Left lung (tissue), 10 donors: Measurements from ENCODE around the gene PAPSS1. TPM values are rescaled to one million over a fixed set of nuclear protein-coding genes. Genes with fewer than 3 reads are reported as not detected.

ENCODE experiments used
- ATAC-seq: fragments of 200-7000 bp; cut with Tn5 transposase; one replicate; pipeline ENCODE4 v1.9.1; 2020; ENCODE audit warnings: moderate library complexity
- DNase-seq, 4 donors: peaks; one replicate each; pipeline ENCODE4 v3.0.0-alpha.2; 2013 to 2020
- H3K27ac ChIP-seq, 2 donors: fragments of 200-600 bp; sonication (generic) in 1 of 2; one replicate each; pipeline versions ENCODE4 v1.5.0 to v1.8.0; 2020 to 2021
- H3K27me3 ChIP-seq, 2 donors: fragments of 200-600 bp; sonication (generic) in 1 of 2; one replicate each; pipeline versions ENCODE4 v1.5.0 to v1.8.0; 2020 to 2021
- H3K36me3 ChIP-seq, 2 donors: fragments of 200-600 bp; sonication (generic) in 1 of 2; one replicate each; pipeline versions ENCODE4 v1.5.0 to v1.8.0; 2020 to 2021
- H3K4me1 ChIP-seq, 2 donors: fragments of 200-600 bp; one replicate each; pipeline ENCODE4 v1.8.0; 2021
- H3K4me3 ChIP-seq, 2 donors: fragments of 200-600 bp; sonication (generic) in 1 of 2; one replicate each; pipeline versions ENCODE4 v1.5.0 to v1.8.0; 2020 to 2021; ENCODE audit warnings: mild to moderate bottlenecking in 1 of 2
- H3K9me3 ChIP-seq, 2 donors: fragments of 200-600 bp; sonication (generic) in 1 of 2; one replicate each; pipeline versions ENCODE4 v1.5.0 to v1.8.0; 2020 to 2021
- CTCF ChIP-seq, 2 donors: fragments of 200-600 bp; sonication (generic) in 1 of 2; IDR thresholded peaks; one replicate each; pipeline versions ENCODE4 v1.5.0 to v1.8.0; 2021; ENCODE audit warnings: antibody characterized with exemption in 2 of 2
- intact Hi-C, 2 donors: fragments of 100-400 bp; cut with DNase I; formaldehyde crosslinking; loops; one replicate each; pipeline versions ENCODE4 v1.11.2 to v1.14.2; 2022
- polyA plus RNA-seq, 6 donors: library from polyadenylated mRNA; unstranded; fragments of 120-200 nt; gene quantifications; one replicate each; pipeline ENCODE4 v1.2.1, GENCODE V29; 2013; ENCODE audit not compliant: insufficient read length in 6 of 6
- total RNA-seq, 2 donors: library from RNA; stranded (reverse); fragmentation: NEBNext Ultra II Directional; extraction: Animal tissue kit (Norgen Biotek cat#: 25700); gene quantifications; one replicate each; pipeline ENCODE4 v1.2.1, GENCODE V29; 2021
- donor health status: DM: no; HTN: yes; CAD: no.
- donor health status: DM: no; HTN: no; CAD: no.

PAPSS1 gene
- total and polyA plus RNA-seq, 8 donors = 57.5 to 85.3 (median 70.6) TPM

- H3K4me3 ChIP-seq = no peak overlapping the region
- peak overlapping the region in 1 of 2 donors; percentile 15 for H3K27ac ChIP-seq
- no peaks in the 10 kb centered on the region for H3K27me3 ChIP-seq
- no peaks in the 10 kb centered on the region for H3K36me3 ChIP-seq
- peak; percentile 41 for ATAC-seq
- no peak for TF ChIP-seq CTCF (IDR thresholded peaks at IDR 0.05)
- no peaks in the 10 kb centered on the region for H3K4me1 ChIP-seq
- no peaks in the 10 kb centered on the region for H3K9me3 ChIP-seq
- intact Hi-C loops = no loop called here
- no peak for DNase-seq
Measured at GRCh38 chr4:107740381-107740780, 20.3 kb upstream of the PAPSS1 start.

- intact Hi-C loops = no loop called here
- DNase-seq (no peak), ATAC-seq (no peak)
Measured at GRCh38 chr4:107737450-107737849, 17.4 kb upstream of the PAPSS1 start.

GRCh38 chr4:107736924-107737448 is 17.0 kb upstream of the PAPSS1 start:
- ATAC-seq (peak; percentile 80), DNase-seq (no peak)
- intact Hi-C loops = no loop called here

More at GRCh38 chr4:107737450-107737849, 17.4 kb upstream of the PAPSS1 start:
- H3K27ac ChIP-seq = no peak overlapping the region
- TF ChIP-seq CTCF (IDR thresholded peaks at IDR 0.05) = no peak
- H3K9me3 ChIP-seq = no peaks in the 10 kb centered on the region
- no peaks in the 10 kb centered on the region for H3K27me3 ChIP-seq
- H3K36me3 ChIP-seq = no peaks in the 10 kb centered on the region
- no peak overlapping the region for H3K4me3 ChIP-seq
- no peaks in the 10 kb centered on the region for H3K4me1 ChIP-seq

GRCh38 chr4:107736037-107736436 is 16.0 kb upstream of the PAPSS1 start:
- H3K9me3 ChIP-seq = no peaks in the 10 kb centered on the region
- H3K27me3 ChIP-seq = no peaks in the 10 kb centered on the region
- H3K36me3 ChIP-seq = no peaks in the 10 kb centered on the region
- H3K4me3 ChIP-seq = no peak overlapping the region
- no peak for ATAC-seq
- no peaks in the 10 kb centered on the region for H3K4me1 ChIP-seq
- intact Hi-C loops = no loop called here
- no peak overlapping the region for H3K27ac ChIP-seq
- no peak for DNase-seq
- TF ChIP-seq CTCF (IDR thresholded peaks at IDR 0.05) = no peak

More at GRCh38 chr4:107736924-107737448, 17.0 kb upstream of the PAPSS1 start:
- TF ChIP-seq CTCF (IDR thresholded peaks at IDR 0.05) = peak; percentile 78 to 88
- Histone ChIP-seq H3K27ac (no peak overlapping the region), H3K9me3 (no peaks in the 10 kb centered on the region), H3K4me1 (no peaks in the 10 kb centered on the region), H3K27me3 (no peaks in the 10 kb centered on the region), H3K4me3 (no peak overlapping the region), H3K36me3 (no peaks in the 10 kb centered on the region)

GRCh38 chr4:107734120-107734519 is 14.1 kb upstream of the PAPSS1 start:
- no peaks in the 10 kb centered on the region for H3K27me3 ChIP-seq
- DNase-seq (no peak), ATAC-seq (no peak)
- no peak overlapping the region for H3K4me3 ChIP-seq
- H3K9me3 ChIP-seq = no peaks in the 10 kb centered on the region
- TF ChIP-seq CTCF (IDR thresholded peaks at IDR 0.05) = no peak
- no peak overlapping the region for H3K27ac ChIP-seq
- intact Hi-C loops = no loop called here
- H3K36me3 ChIP-seq = no peaks in the 10 kb centered on the region
- H3K4me1 ChIP-seq = no peaks in the 10 kb centered on the region
